Measurements from ENCODE around the gene OR2A14. TPM values are rescaled to one million over a fixed set of nuclear protein-coding genes. Genes with fewer than 3 reads are reported as not detected.
A peak's percentile ranks its signal among the peaks of the same experiment; 100 is the strongest.

Gene OR2A14
- total and polyA plus RNA-seq, 2 of the 13 experiments (the other 11 are each of a cell fraction or from before 2014, with no cell fraction given), result not detected

GRCh38 chr7:144085978-144086377 is 37.0 kb upstream of the OR2A14 start, which contains the start of gene OR2A12 (continued):
- TF ChIP-seq EEA1 (CRISPR knock-in tag; IDR thresholded peaks at IDR 0.05; ENCODE audit: borderline replicate concordance) (no peak), SMAD1 (CRISPR knock-in tag; IDR thresholded peaks at IDR 0.05; ENCODE audit: borderline replicate concordance, low read depth) (no peak), HOXA9 (CRISPR knock-in tag; IDR thresholded peaks at IDR 0.05; ENCODE audit: borderline replicate concordance) (no peak), RFX3 (CRISPR knock-in tag; IDR thresholded peaks at IDR 0.05) (no peak), TBX2 (CRISPR knock-in tag; IDR thresholded peaks at IDR 0.05; ENCODE audit: borderline replicate concordance) (no peak), DBP (CRISPR knock-in tag; IDR thresholded peaks at IDR 0.05; ENCODE audit: not compliant biosample characterization) (no peak), ZNF546 (CRISPR knock-in tag; conservative IDR thresholded peaks at IDR 0.05) (no peak), CERS6 (CRISPR knock-in tag; IDR thresholded peaks at IDR 0.05) (no peak), ZNF501 (CRISPR knock-in tag; IDR thresholded peaks at IDR 0.05) (no peak)

GRCh38 chr7:144086730-144087129 is 36.2 kb upstream of the OR2A14 start:
- H3K4me1 ChIP-seq (ENCODE audit: insufficient read depth, low read length), result no peaks in the 10 kb centered on the region
- no peaks in the 10 kb centered on the region for H3K36me3 ChIP-seq (replicated peaks in 1 of 2; ENCODE audit: control insufficient read depth in 1 of 2, insufficient read depth in 2 of 2, low read length in 2 of 2)
- in situ Hi-C loops (cut with HindIII; ENCODE audit: extremely low pct_ligation_motif_present, low pct_unique_long_range_greater_than_20kb) (no loop called here), intact Hi-C loops (cut with micrococcal nuclease; ENCODE audit: unreplicated experiment) (no loop called here)
- no peak overlapping the region for H3K27ac ChIP-seq (ENCODE audit: extremely low read length, insufficient read depth, low read length)
- no peak overlapping the region for H3K9ac ChIP-seq (ENCODE audit: insufficient read depth, low read depth, low read length)
- BruUV-seq (replicated peaks), result no TSS peak
- H3K79me2 ChIP-seq (ENCODE audit: insufficient read depth, low read length), result no peaks in the 10 kb centered on the region
- CTCF ChIA-PET (ENCODE audit: low intra/inter-chr PET ratio, low total read pairs), result no interaction called here
- POLR2A ChIA-PET, result no interaction called here
- ATAC-seq (no peak), DNase-seq (ENCODE audit: low spot score) (no peak), FAIRE-seq (no peak)
- H3K27me3 ChIP-seq (ENCODE audit: control insufficient read depth in 1 of 2, insufficient read depth in 2 of 2, low read length in 2 of 2), result no peaks in the 10 kb centered on the region
- H3K9me3 ChIP-seq (ENCODE audit: low read length), result no peaks in the 10 kb centered on the region
- H3K4me3 ChIP-seq (replicated peaks in 1 of 3; ENCODE audit: insufficient read depth in 1 of 3, low read depth in 2 of 3, low read length in 3 of 3), result no peak overlapping the region
- 45% methylated on average over 4 of the region's 4 CpGs for WGBS (ENCODE audit: low lambda C conversion rate)
- H4K20me1 ChIP-seq (ENCODE audit: insufficient read depth, low read length), result no peaks in the 10 kb centered on the region
- H3K4me2 ChIP-seq (ENCODE audit: low read depth, low read length), result no peak overlapping the region
- TF ChIP-seq CSRNP2 (CRISPR knock-in tag; conservative IDR thresholded peaks at IDR 0.05; ENCODE audit: low read depth) (no peak), POGZ (CRISPR knock-in tag; IDR thresholded peaks at IDR 0.05) (no peak), REPIN1 (CRISPR knock-in tag; IDR thresholded peaks at IDR 0.05; ENCODE audit: borderline replicate concordance, low read depth) (no peak), ZNF383 (CRISPR knock-in tag; IDR thresholded peaks at IDR 0.05; ENCODE audit: borderline replicate concordance) (no peak), BCL6 (CRISPR knock-in tag; IDR thresholded peaks at IDR 0.05) (no peak), LCORL (IDR thresholded peaks at IDR 0.05) (peak; percentile 91), LCORL (CRISPR knock-in tag; IDR thresholded peaks at IDR 0.05) (no peak), ADNP (CRISPR knock-in tag; IDR thresholded peaks at IDR 0.05) (no peak), ZNF564 (CRISPR knock-in tag; IDR thresholded peaks at IDR 0.05) (no peak)
- no peak overlapping the region for H2AFZ ChIP-seq (ENCODE audit: low read length)

Data from HepG2 (cell line).